Endothelial cell of umbilical vein (primary cell): ENCODE results near the gene ANKRD28. TPM values are rescaled to one million over a fixed set of nuclear protein-coding genes. Genes with fewer than 3 reads are reported as not detected.

Source experiments
- BruUV-seq: library from RNA; stranded (reverse); fragments of 400-500 nt; replicated peaks from 2 replicates; lab custom pipeline; 2021; lab: Mats Ljungman, UMichigan
- CTCF ChIA-PET: fragments of 300-600, 350-600 bp; sonication (Branson Sonifier 250); formaldehyde crosslinking; loops from one replicate; lab custom pipeline; 2021; ENCODE audit warnings: antibody characterized with exemption, inconsistent platforms; lab: Charles Lee
- POLR2A ChIA-PET: fragments of 300-600, 350-600 bp; sonication (Branson Sonifier 250); formaldehyde crosslinking; loops from one replicate; lab custom pipeline; 2021; ENCODE audit warnings: antibody characterized with exemption, inconsistent platforms; lab: Charles Lee
- DNase-seq: peaks from one replicate; pipeline ENCODE4 v3.0.0-alpha.2; 2011; ENCODE audit warnings: low read depth, low spot score
- FAIRE-seq: peaks from 2 replicates; lab custom pipeline; 2011; peaks lifted over from hg19 to GRCh38; lab: Jason Lieb, UNC
- H2AFZ ChIP-seq: 2 replicates; pipeline ENCODE4 v1.6.0; 2012; ENCODE audit warnings: low read depth, low read length, control low read depth, inconsistent platforms
- H3K27ac ChIP-seq: 2 replicates; pipeline ENCODE4 v1.5.1; 2011; ENCODE audit warnings: low read depth, mild to moderate bottlenecking, control low read depth, low read length, moderate library complexity; ENCODE audit not compliant: insufficient read depth
- H3K27me3 ChIP-seq, 2 experiments: 2 replicates each; pipeline versions ENCODE4 v1.6.0 to v1.6.1; 2011; ENCODE audit warnings: low read length in 2 of 2, mixed read lengths in 1 of 2; ENCODE audit not compliant: control insufficient read depth in 2 of 2, insufficient read depth in 2 of 2
- H3K36me3 ChIP-seq, 2 experiments: 2 replicates in 1 of 2; 3 replicates in 1 of 2; pipeline ENCODE4 v1.5.1; 2011; ENCODE audit warnings: low read length in 2 of 2, mild to moderate bottlenecking in 1 of 2, moderate library complexity in 1 of 2; ENCODE audit not compliant: control insufficient read depth in 2 of 2, insufficient read depth in 2 of 2; ENCODE audit errors: extremely low read depth in 1 of 2
- H3K4me1 ChIP-seq: 3 replicates; pipeline ENCODE4 v1.5.1; 2011; ENCODE audit warnings: mild to moderate bottlenecking, low read length; ENCODE audit not compliant: control insufficient read depth, insufficient read depth; ENCODE audit errors: extremely low read depth
- H3K4me2 ChIP-seq: 2 replicates; pipeline ENCODE4 v1.6.1; 2011; ENCODE audit warnings: low read length, control low read depth, mixed read lengths; ENCODE audit not compliant: insufficient read depth
- H3K4me3 ChIP-seq, 3 experiments: fragments of 200-600 bp in 1 of 3; sonication (generic), shearing (Covaris generic) in 1 of 3; replicated peaks in 1 of 3; 2 replicates each; pipeline ENCODE4 v1.5.1; 2011 to 2016; ENCODE audit warnings: control low read depth in 3 of 3, low read length in 3 of 3, mild to moderate bottlenecking in 2 of 3, inconsistent platforms in 1 of 3, low read depth in 1 of 3, moderate library complexity in 1 of 3; ENCODE audit not compliant: insufficient read depth in 1 of 3
- H3K79me2 ChIP-seq: 2 replicates; pipeline ENCODE4 v1.6.0; 2012; ENCODE audit warnings: low read length, inconsistent platforms; ENCODE audit not compliant: control insufficient read depth, insufficient read depth
- H3K9ac ChIP-seq: replicated peaks from 2 replicates; pipeline ENCODE3; 2011; ENCODE audit warnings: low read length, control low read depth; ENCODE audit not compliant: insufficient read depth; ENCODE audit errors: extremely low read depth
- H3K9me1 ChIP-seq: replicated peaks from 3 replicates; pipeline ENCODE4 v1.6.0; 2011; ENCODE audit warnings: mild to moderate bottlenecking, low read length; ENCODE audit not compliant: control insufficient read depth, insufficient read depth; ENCODE audit errors: extremely low read depth
- H3K9me3 ChIP-seq: replicated peaks from 2 replicates; pipeline ENCODE4 v1.5.1; 2012; ENCODE audit warnings: low read length, inconsistent platforms; ENCODE audit not compliant: control insufficient read depth, insufficient read depth
- H4K20me1 ChIP-seq: replicated peaks from 2 replicates; pipeline ENCODE3; 2011; ENCODE audit warnings: mild to moderate bottlenecking, low read length; ENCODE audit not compliant: control insufficient read depth, insufficient read depth; ENCODE audit errors: extremely low read depth
- EZH2 ChIP-seq: IDR thresholded peaks from 2 replicates; pipeline ENCODE4 v1.6.1; 2012; ENCODE audit warnings: borderline replicate concordance, low read depth, mild to moderate bottlenecking, moderate library complexity, low read length, inconsistent platforms; ENCODE audit not compliant: severe bottlenecking
- FOS ChIP-seq: IDR thresholded peaks from 2 replicates; pipeline ENCODE4 v1.6.1; 2011; ENCODE audit warnings: mild to moderate bottlenecking, low read length, moderate library complexity, borderline replicate concordance; ENCODE audit not compliant: insufficient read depth
- GATA2 ChIP-seq: IDR thresholded peaks from 2 replicates; pipeline ENCODE4 v1.7.0; 2011; ENCODE audit warnings: low read depth, mild to moderate bottlenecking, moderate library complexity, mixed read lengths, low read length; ENCODE audit not compliant: insufficient read length, insufficient read depth
- JUN ChIP-seq: IDR thresholded peaks from 2 replicates; pipeline ENCODE4 v1.6.1; 2011; ENCODE audit warnings: borderline replicate concordance, low read depth; ENCODE audit not compliant: insufficient read length, insufficient read depth
- MYC ChIP-seq: IDR thresholded peaks from one replicate; pipeline ENCODE4 v1.6.1; 2011; ENCODE audit warnings: mild to moderate bottlenecking, low read depth, low read length
- POLR2A ChIP-seq: IDR thresholded peaks from 2 replicates; pipeline ENCODE4 v1.6.1; 2012; ENCODE audit warnings: low read depth, mild to moderate bottlenecking, control low read depth, low read length
- POLR2AphosphoS5 ChIP-seq: IDR thresholded peaks from 2 replicates; pipeline ENCODE4 v1.6.1; 2012; ENCODE audit warnings: low read depth, mild to moderate bottlenecking, control low read depth, low read length, moderate library complexity; ENCODE audit not compliant: insufficient read depth
- dilution Hi-C: fragments of 300-500 bp; cut with MboI; formaldehyde crosslinking; loops from one replicate; pipeline ENCODE4 v1.15.0; 2019; ENCODE audit warnings: low sequenced_read_pairs; ENCODE audit not compliant: extremely low pct_ligation_motif_present
- intact Hi-C: fragments of 100-400 bp; cut with micrococcal nuclease; formaldehyde crosslinking; loops from one replicate; pipeline ENCODE4 v1.10.0; 2022
- polyA plus RNA-seq, 4 experiments: library from polyadenylated mRNA; depleted of rRNA in 3 of 4; stranded (reverse) in 3 of 4; unstranded in 1 of 4; fragments of >200 nt; gene quantifications; 2 replicates each; pipeline versions ENCODE4 v1.2.1 to v1.2.3, GENCODE V29; 2011 to 2012; ENCODE audit warnings: missing spikeins in 1 of 4
- total RNA-seq: library from RNA; stranded (reverse); gene quantifications from 2 replicates; pipeline ENCODE4 v1.2.3, GENCODE V29; 2021
- TF ChIP-seq, protein P1 (sequence below), 2 donors: IDR thresholded peaks; 1 replicate in 1 of 2; 2 replicates in 1 of 2; pipeline ENCODE4 v1.5.1; 2011; ENCODE audit warnings: low read length in 2 of 2, mild to moderate bottlenecking in 2 of 2, moderate library complexity in 2 of 2, control low read depth in 1 of 2, inconsistent platforms in 1 of 2, low read depth in 1 of 2; ENCODE audit not compliant: insufficient read depth in 1 of 2; ENCODE audit errors: extremely low read depth in 1 of 2
- TF ChIP-seq, protein P2 (sequence below): IDR thresholded peaks from 2 replicates; pipeline ENCODE4 v1.6.1; 2011; ENCODE audit not compliant: insufficient read depth, insufficient read length

Gene ANKRD28
- total and polyA plus RNA-seq, 2 donors (not counting 3 experiments of a cell fraction or from before 2014, with no cell fraction given) = 36.7 to 97.3 TPM

- intact Hi-C loops = no loop called here
- dilution Hi-C loops = loop anchor here (25.0 kb wide), 1 partner anchor 412 kb away; no protein-coding TSS in a partner anchor
- TF ChIP-seq MYC = no peak
- no peak for TF ChIP-seq POLR2A
- TF ChIP-seq, protein P1, sequence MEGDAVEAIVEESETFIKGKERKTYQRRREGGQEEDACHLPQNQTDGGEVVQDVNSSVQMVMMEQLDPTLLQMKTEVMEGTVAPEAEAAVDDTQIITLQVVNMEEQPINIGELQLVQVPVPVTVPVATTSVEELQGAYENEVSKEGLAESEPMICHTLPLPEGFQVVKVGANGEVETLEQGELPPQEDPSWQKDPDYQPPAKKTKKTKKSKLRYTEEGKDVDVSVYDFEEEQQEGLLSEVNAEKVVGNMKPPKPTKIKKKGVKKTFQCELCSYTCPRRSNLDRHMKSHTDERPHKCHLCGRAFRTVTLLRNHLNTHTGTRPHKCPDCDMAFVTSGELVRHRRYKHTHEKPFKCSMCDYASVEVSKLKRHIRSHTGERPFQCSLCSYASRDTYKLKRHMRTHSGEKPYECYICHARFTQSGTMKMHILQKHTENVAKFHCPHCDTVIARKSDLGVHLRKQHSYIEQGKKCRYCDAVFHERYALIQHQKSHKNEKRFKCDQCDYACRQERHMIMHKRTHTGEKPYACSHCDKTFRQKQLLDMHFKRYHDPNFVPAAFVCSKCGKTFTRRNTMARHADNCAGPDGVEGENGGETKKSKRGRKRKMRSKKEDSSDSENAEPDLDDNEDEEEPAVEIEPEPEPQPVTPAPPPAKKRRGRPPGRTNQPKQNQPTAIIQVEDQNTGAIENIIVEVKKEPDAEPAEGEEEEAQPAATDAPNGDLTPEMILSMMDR (IDR thresholded peaks at IDR 0.05; ENCODE audit: extremely low read depth in 1 of 2, insufficient read depth in 1 of 2, low read depth in 1 of 2, low read length in 2 of 2) = no peak
- TF ChIP-seq JUN = no peak
- TF ChIP-seq GATA2 = no peak
- no peak for TF ChIP-seq POLR2AphosphoS5
- no peak for TF ChIP-seq EZH2
- TF ChIP-seq, protein P2, sequence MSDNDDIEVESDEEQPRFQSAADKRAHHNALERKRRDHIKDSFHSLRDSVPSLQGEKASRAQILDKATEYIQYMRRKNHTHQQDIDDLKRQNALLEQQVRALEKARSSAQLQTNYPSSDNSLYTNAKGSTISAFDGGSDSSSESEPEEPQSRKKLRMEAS = no peak
- no peak for TF ChIP-seq FOS
- Histone ChIP-seq H3K27ac (no peak overlapping the region), H4K20me1 (no peaks in the 10 kb centered on the region), H3K27me3 (no peaks in the 10 kb centered on the region), H3K9ac (no peak overlapping the region), H3K4me2 (no peak overlapping the region), H3K4me3 (no peak overlapping the region), H3K9me1 (no peaks in the 10 kb centered on the region), H3K4me1 (peaks cover 39% of the 10 kb centered on the region), H3K36me3 (no peaks in the 10 kb centered on the region), H3K9me3 (no peaks in the 10 kb centered on the region), H2AFZ (no peak overlapping the region), H3K79me2 (no peaks in the 10 kb centered on the region)
- no peak for FAIRE-seq
- CTCF ChIA-PET = interaction anchor here (0.9 to 2.2 kb wide), 3 partner anchors 14 to 19 kb away, joined by 3 to 11 read pairs (median 3); no protein-coding TSS in a partner anchor
- no peak for DNase-seq
- POLR2A ChIA-PET = no interaction called here
- no TSS peak for BruUV-seq
These were observed 147.9 kb downstream of the ANKRD28 start for GRCh38 chr3:15649858-15650257.
